ACC112 (cell line): Measurements from ENCODE around the gene FRG1.
"Not testable (repeated sequence)": the region's sequence is repeated elsewhere in the genome, so short reads cannot be mapped to it uniquely, and the experiment has no call there.

Source experiments
- H2AFZ ChIP-seq: fragments of 200-600 bp; sonication (generic); one replicate; pipeline ENCODE4 v1.6.0; 2017; ENCODE audit warnings: antibody characterized with exemption, low read length; ENCODE audit not compliant: unreplicated experiment
- H3K27ac ChIP-seq: fragments of 200-600 bp; sonication (generic); 2 replicates; pipeline ENCODE4 v1.5.1; 2014; ENCODE audit warnings: low read depth, mild to moderate bottlenecking, antibody characterized with exemption, low read length, moderate library complexity
- H3K27me3 ChIP-seq: fragments of 200-600 bp; sonication (generic); 2 replicates; pipeline ENCODE4 v1.6.1; 2014; ENCODE audit warnings: mild to moderate bottlenecking, antibody characterized with exemption, low read length, moderate library complexity, mixed read lengths; ENCODE audit not compliant: insufficient read depth
- H3K36me3 ChIP-seq: fragments of 200-600 bp; sonication (generic); 2 replicates; pipeline ENCODE4 v1.6.1; 2016; ENCODE audit warnings: mild to moderate bottlenecking, antibody characterized with exemption, low read length, moderate library complexity, mixed read lengths; ENCODE audit not compliant: insufficient read depth
- H3K4me1 ChIP-seq: fragments of 200-600 bp; sonication (generic); one replicate; pipeline ENCODE4 v1.6.1; 2016; ENCODE audit warnings: low read length, mixed read lengths; ENCODE audit not compliant: insufficient read depth, unreplicated experiment, control insufficient read depth
- H3K4me3 ChIP-seq: fragments of 200-600 bp; sonication (generic); 2 replicates; pipeline ENCODE4 v1.5.1; 2014; ENCODE audit warnings: mild to moderate bottlenecking, low read depth, low read length
- H3K79me2 ChIP-seq: fragments of 200-600 bp; sonication (generic); one replicate; pipeline ENCODE4 v1.6.0; 2016; ENCODE audit warnings: low read length; ENCODE audit not compliant: control insufficient read depth, unreplicated experiment, insufficient read depth

Gene FRG1

GRCh38 chr4:189944077-189944476 is 3.4 kb downstream of the FRG1 start:
- not testable (repeated sequence) for H3K27me3 ChIP-seq, H3K27ac ChIP-seq, H3K4me3 ChIP-seq, H2AFZ ChIP-seq, H3K4me1 ChIP-seq
- H3K36me3 ChIP-seq, result peaks cover 12% of the 10 kb centered on the region
- H3K79me2 ChIP-seq, result peaks cover 61% of the 10 kb centered on the region

DNA sequence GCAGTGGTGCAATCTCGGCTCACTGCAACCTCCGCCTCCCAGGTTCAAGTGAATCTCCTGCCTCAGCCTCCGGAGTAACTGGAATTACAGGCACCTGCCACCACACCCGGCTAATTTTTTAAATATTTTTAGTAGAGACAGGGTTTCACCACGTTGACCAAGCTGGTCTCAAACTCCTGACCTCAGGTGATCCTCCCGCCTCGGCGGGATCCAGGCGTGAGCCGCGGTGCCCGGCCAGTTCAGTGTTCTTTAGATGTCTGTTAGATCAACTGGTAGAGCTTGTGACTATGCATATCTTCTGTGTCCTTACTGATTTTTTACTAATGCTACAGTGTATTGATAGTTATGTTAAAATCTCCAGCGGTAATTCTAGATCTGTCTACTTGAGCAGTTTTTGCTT is 6.2 kb downstream of the FRG1 start:
- not testable (repeated sequence) for H3K4me3 ChIP-seq, H3K27me3 ChIP-seq, H3K27ac ChIP-seq, H3K4me1 ChIP-seq, H2AFZ ChIP-seq
- Histone ChIP-seq H3K36me3 (peaks cover 12% of the 10 kb centered on the region), H3K79me2 (peaks cover 59% of the 10 kb centered on the region)

- H3K4me3 ChIP-seq, H3K27ac ChIP-seq, H3K27me3 ChIP-seq, H2AFZ ChIP-seq, H3K36me3 ChIP-seq, H3K4me1 ChIP-seq: not testable (repeated sequence)
- H3K79me2 ChIP-seq, result peaks cover 44% of the 10 kb centered on the region
Measured at GRCh38 chr4:189948486-189948885, 7.8 kb downstream of the FRG1 start.

DNA sequence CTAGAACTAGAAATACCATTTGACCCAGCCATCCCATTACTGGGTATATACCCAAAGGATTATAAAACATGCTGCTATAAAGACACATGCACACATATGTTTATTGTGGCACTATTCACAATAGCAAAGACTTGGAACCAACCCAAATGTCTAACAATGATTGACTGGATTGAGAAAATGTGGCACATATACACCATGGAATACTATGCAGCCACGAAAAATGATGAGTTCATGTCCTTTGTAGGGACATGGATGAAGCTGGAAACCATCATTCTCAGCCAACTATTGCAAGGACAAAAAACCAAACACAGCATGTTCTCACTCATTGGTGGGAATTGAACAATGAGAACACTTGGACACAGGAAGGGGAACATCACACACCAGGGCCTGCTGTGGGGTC is 28.6 kb downstream of the FRG1 start:
- not testable (repeated sequence) for H3K4me3 ChIP-seq, H3K27ac ChIP-seq, H3K79me2 ChIP-seq, H3K36me3 ChIP-seq, H2AFZ ChIP-seq, H3K4me1 ChIP-seq
- peaks cover 16% of the 10 kb centered on the region; the same call in 1 of the 2 replicates for H3K27me3 ChIP-seq

DNA sequence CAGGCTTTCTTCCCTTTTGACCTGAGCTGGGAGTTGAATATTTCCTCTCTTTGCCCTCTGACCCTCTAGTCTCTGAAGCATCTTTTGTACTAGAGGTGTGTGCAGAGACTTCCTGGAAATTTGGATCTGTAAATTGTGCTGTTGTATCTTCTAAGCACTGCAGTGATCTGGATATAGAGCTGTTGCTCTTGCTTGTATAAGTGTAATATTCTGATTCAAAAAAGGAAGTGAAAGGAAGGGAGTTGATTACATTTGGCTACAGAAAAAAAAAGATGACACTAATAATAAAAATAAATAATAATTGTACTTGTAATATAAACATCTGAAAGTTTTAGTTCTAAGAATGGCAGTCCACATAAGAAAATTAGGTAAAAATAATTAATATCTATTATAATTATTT is 33.0 kb downstream of the FRG1 start:
- Histone ChIP-seq H3K27ac (no peak overlapping the region), H3K27me3 (peaks cover 32% of the 10 kb centered on the region), H2AFZ (no peak overlapping the region), H3K4me3 (no peak overlapping the region), H3K79me2 (no peaks in the 10 kb centered on the region), H3K4me1 (no peaks in the 10 kb centered on the region), H3K36me3 (no peaks in the 10 kb centered on the region)

GRCh38 chr4:189974056-189974455 is 33.4 kb downstream of the FRG1 start:
- H3K4me1 ChIP-seq, result no peaks in the 10 kb centered on the region
- no peak overlapping the region for H3K4me3 ChIP-seq
- H3K36me3 ChIP-seq, result no peaks in the 10 kb centered on the region
- no peak overlapping the region for H3K27ac ChIP-seq
- H2AFZ ChIP-seq, result no peak overlapping the region
- H3K79me2 ChIP-seq, result no peaks in the 10 kb centered on the region
- peaks cover 32% of the 10 kb centered on the region for H3K27me3 ChIP-seq

- Histone ChIP-seq H3K36me3 (no peaks in the 10 kb centered on the region), H3K27ac (no peak overlapping the region), H2AFZ (no peak overlapping the region), H3K79me2 (no peaks in the 10 kb centered on the region), H3K4me1 (no peaks in the 10 kb centered on the region), H3K27me3 (peaks cover 15% of the 10 kb centered on the region), H3K4me3 (no peak overlapping the region)
Measured at GRCh38 chr4:189979196-189980047, 38.8 kb downstream of the FRG1 start.

GRCh38 chr4:189980292-189980691 is 39.6 kb downstream of the FRG1 start:
- H3K79me2 ChIP-seq, H2AFZ ChIP-seq, H3K4me3 ChIP-seq, H3K36me3 ChIP-seq, H3K27ac ChIP-seq, H3K4me1 ChIP-seq: not testable (repeated sequence)
- peaks cover 11% of the 10 kb centered on the region for H3K27me3 ChIP-seq

DNA sequence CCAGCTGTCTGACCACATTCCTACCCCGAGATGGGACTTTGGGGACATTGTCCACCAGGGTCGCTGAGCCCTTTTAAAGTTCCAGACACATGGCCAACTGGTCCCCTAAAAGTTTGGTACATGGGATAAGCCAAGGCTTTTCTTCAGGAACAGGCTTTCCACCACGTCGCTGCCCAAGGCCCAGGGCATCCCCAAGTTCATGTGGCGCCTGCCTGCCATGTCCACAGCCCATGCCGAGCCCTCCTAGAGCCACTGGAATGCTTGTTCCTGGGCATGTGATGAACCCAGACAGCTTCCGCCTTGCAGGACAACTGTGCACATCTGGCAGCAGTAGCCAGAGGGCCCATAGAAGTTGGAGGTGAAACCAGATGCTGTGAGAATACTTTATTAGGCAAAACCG is 41.3 kb downstream of the FRG1 start:
- no peaks in the 10 kb centered on the region for H3K79me2 ChIP-seq

DNA sequence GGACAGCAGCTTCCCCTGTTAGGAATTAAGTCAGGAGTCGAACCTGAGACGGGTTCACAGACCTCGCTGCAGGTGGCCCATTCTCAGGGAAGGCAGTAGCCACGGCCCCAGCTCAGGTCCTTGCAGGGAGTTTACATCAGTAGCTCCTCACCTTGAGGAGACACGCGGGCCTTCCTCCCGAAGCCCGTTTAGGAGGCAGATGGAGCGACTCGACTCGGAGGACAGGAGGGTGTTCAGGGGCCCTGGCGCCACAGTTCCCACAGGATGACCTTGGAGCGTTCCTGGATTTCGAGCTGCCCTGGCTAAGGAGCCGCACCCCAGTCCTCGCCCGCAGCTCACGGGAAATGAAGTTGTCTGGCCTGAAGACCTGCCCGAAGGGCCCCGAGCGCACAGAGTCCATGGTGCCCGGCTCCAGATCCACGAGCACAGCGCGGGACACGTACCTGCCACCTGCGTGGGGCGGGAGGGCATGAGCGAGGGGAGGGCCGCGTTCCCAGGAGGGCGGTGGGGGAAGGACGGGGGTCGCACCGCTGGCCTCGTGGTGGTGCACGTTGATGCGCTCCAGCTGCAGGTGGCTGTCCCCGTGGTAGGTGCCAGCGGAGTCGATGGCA is 43.3 kb downstream of the FRG1 start:
- not testable (repeated sequence) for H3K36me3 ChIP-seq, H2AFZ ChIP-seq, H3K4me1 ChIP-seq, H3K27ac ChIP-seq, H3K79me2 ChIP-seq, H3K4me3 ChIP-seq, H3K27me3 ChIP-seq

More for the DNA sequence above, 41.3 kb downstream of the FRG1 start:
- peaks cover 3% of the 10 kb centered on the region; the same call in 1 of the 2 replicates for H3K27me3 ChIP-seq
- H2AFZ ChIP-seq, result no peak overlapping the region
- H3K4me1 ChIP-seq, result no peaks in the 10 kb centered on the region
- H3K4me3 ChIP-seq, result no peak overlapping the region
- no peaks in the 10 kb centered on the region for H3K36me3 ChIP-seq
- H3K27ac ChIP-seq, result no peak overlapping the region

DNA sequence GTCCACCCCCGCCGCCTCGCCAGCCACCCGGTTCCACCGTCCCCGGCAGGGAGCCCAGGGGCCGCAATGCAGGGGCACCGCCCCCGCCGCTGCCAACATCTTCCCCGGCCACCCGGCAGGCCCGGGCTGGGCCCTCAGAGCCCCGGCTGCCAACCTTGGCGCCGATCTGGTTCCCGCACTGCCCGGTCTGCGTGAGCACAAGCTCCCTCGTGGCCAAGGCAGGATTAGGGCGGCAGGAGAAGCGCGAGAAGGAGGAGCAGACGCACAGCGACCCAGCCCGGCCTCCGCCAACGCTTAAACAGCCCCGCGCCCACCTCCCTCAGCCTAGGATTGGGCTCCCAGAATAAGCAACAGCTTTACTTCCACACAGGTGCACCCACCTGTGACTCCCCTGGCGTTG is 44.0 kb downstream of the FRG1 start:
- H3K27me3 ChIP-seq, H3K4me3 ChIP-seq, H3K79me2 ChIP-seq, H2AFZ ChIP-seq, H3K27ac ChIP-seq, H3K4me1 ChIP-seq, H3K36me3 ChIP-seq: not testable (repeated sequence)
